Duodenal mucosa (tissue), 2 donors: ENCODE results near the gene NKAIN4.

Source experiments
- H3K27ac ChIP-seq: one replicate; pipeline ENCODE4 v1.7.0; 2013; ENCODE audit warnings: low read depth, low read length
- H3K27me3 ChIP-seq, 2 donors: one replicate each; pipeline ENCODE4 v1.7.0; 2013; ENCODE audit warnings: low read length in 2 of 2, control low read depth in 1 of 2; ENCODE audit not compliant: insufficient read depth in 2 of 2, control insufficient read depth in 1 of 2
- H3K36me3 ChIP-seq, 2 donors: one replicate each; pipeline ENCODE4 v1.7.0; 2013; ENCODE audit warnings: low read length in 2 of 2, control low read depth in 1 of 2; ENCODE audit not compliant: insufficient read depth in 2 of 2, control insufficient read depth in 1 of 2
- H3K4me1 ChIP-seq, 2 donors: one replicate each; pipeline ENCODE4 v1.7.0; 2013; ENCODE audit warnings: low read length in 2 of 2, control low read depth in 1 of 2; ENCODE audit not compliant: insufficient read depth in 2 of 2, control insufficient read depth in 1 of 2
- H3K4me3 ChIP-seq, 2 donors: one replicate each; pipeline ENCODE4 v1.7.0; 2013; ENCODE audit warnings: low read length in 2 of 2, low read depth in 1 of 2
- H3K9ac ChIP-seq, 2 donors: one replicate each; pipeline ENCODE4 v1.7.0; 2013; ENCODE audit warnings: low read length in 2 of 2, low read depth in 1 of 2
- H3K9me3 ChIP-seq, 2 donors: one replicate each; pipeline ENCODE4 v1.7.0; 2013; ENCODE audit warnings: low read length in 2 of 2, control low read depth in 1 of 2; ENCODE audit not compliant: control insufficient read depth in 1 of 2

The NKAIN4 gene

GRCh38 chr20:63198606-63199005 is 55.7 kb downstream of the NKAIN4 start:
- Histone ChIP-seq H3K9ac (no peak overlapping the region), H3K4me3 (no peak overlapping the region), H3K27me3 (no peaks in the 10 kb centered on the region), H3K36me3 (peaks cover 36 to 62% of the 10 kb centered on the region in 2 donors), H3K9me3 (no peaks in the 10 kb centered on the region), H3K27ac (no peak overlapping the region), H3K4me1 (no peaks in the 10 kb centered on the region)

- Histone ChIP-seq H3K9me3 (no peaks in the 10 kb centered on the region), H3K27ac (no peak overlapping the region), H3K36me3 (peaks cover 19 to 46% of the 10 kb centered on the region in 2 donors), H3K27me3 (no peaks in the 10 kb centered on the region), H3K4me3 (no peak overlapping the region), H3K4me1 (no peaks in the 10 kb centered on the region), H3K9ac (no peak overlapping the region)
Observed at GRCh38 chr20:63196768-63197470, 57.3 kb downstream of the NKAIN4 start.

- H3K4me1 ChIP-seq, result no peaks in the 10 kb centered on the region
- H3K36me3 ChIP-seq, result peaks cover 9 to 31% of the 10 kb centered on the region in 2 donors
- no peaks in the 10 kb centered on the region for H3K27me3 ChIP-seq
- H3K9ac ChIP-seq, result no peak overlapping the region
- H3K4me3 ChIP-seq, result no peak overlapping the region
- no peak overlapping the region for H3K27ac ChIP-seq
- H3K9me3 ChIP-seq, result no peaks in the 10 kb centered on the region
Observed at GRCh38 chr20:63194797-63195173, 59.5 kb downstream of the NKAIN4 start.

GRCh38 chr20:63194007-63194796 is 60.1 kb downstream of the NKAIN4 start:
- no peak overlapping the region for H3K4me3 ChIP-seq
- H3K27me3 ChIP-seq, result no peaks in the 10 kb centered on the region
- H3K27ac ChIP-seq, result no peak overlapping the region
- no peak overlapping the region for H3K9ac ChIP-seq
- peaks cover 9 to 31% of the 10 kb centered on the region in 2 donors for H3K36me3 ChIP-seq
- no peaks in the 10 kb centered on the region for H3K9me3 ChIP-seq
- no peaks in the 10 kb centered on the region for H3K4me1 ChIP-seq

- no peak overlapping the region for H3K9ac ChIP-seq
- H3K4me1 ChIP-seq, result no peaks in the 10 kb centered on the region
- no peaks in the 10 kb centered on the region for H3K9me3 ChIP-seq
- H3K4me3 ChIP-seq, result no peak overlapping the region
- H3K36me3 ChIP-seq, result peaks cover 9 to 27% of the 10 kb centered on the region in 2 donors
- H3K27me3 ChIP-seq, result no peaks in the 10 kb centered on the region
- H3K27ac ChIP-seq, result no peak overlapping the region
Observed at GRCh38 chr20:63192721-63193120, 61.5 kb downstream of the NKAIN4 start.

GRCh38 chr20:63191400-63191799 is 62.9 kb downstream of the NKAIN4 start:
- Histone ChIP-seq H3K27ac (no peak overlapping the region), H3K9me3 (no peaks in the 10 kb centered on the region), H3K36me3 (peaks cover 9 to 15% of the 10 kb centered on the region in 2 donors)

GRCh38 chr20:63190828-63191227 is 63.4 kb downstream of the NKAIN4 start:
- Histone ChIP-seq H3K4me3 (no peak overlapping the region), H3K27me3 (no peaks in the 10 kb centered on the region), H3K9ac (no peak overlapping the region), H3K36me3 (peaks cover 9 to 11% of the 10 kb centered on the region in 2 donors), H3K27ac (no peak overlapping the region), H3K4me1 (no peaks in the 10 kb centered on the region), H3K9me3 (peaks cover 0 to under 1% of the 10 kb centered on the region in 2 donors)

More at GRCh38 chr20:63191400-63191799, 62.9 kb downstream of the NKAIN4 start:
- Histone ChIP-seq H3K4me1 (no peaks in the 10 kb centered on the region), H3K27me3 (no peaks in the 10 kb centered on the region), H3K9ac (no peak overlapping the region), H3K4me3 (no peak overlapping the region)
